Measurements from ENCODE around the gene PRDM11.

GRCh38 chr11:45204761-45205160 is 58.3 kb downstream of the PRDM11 start:
- TF ChIP-seq POLR2A (IDR thresholded peaks at IDR 0.05): no peak
- TF ChIP-seq, protein P1, sequence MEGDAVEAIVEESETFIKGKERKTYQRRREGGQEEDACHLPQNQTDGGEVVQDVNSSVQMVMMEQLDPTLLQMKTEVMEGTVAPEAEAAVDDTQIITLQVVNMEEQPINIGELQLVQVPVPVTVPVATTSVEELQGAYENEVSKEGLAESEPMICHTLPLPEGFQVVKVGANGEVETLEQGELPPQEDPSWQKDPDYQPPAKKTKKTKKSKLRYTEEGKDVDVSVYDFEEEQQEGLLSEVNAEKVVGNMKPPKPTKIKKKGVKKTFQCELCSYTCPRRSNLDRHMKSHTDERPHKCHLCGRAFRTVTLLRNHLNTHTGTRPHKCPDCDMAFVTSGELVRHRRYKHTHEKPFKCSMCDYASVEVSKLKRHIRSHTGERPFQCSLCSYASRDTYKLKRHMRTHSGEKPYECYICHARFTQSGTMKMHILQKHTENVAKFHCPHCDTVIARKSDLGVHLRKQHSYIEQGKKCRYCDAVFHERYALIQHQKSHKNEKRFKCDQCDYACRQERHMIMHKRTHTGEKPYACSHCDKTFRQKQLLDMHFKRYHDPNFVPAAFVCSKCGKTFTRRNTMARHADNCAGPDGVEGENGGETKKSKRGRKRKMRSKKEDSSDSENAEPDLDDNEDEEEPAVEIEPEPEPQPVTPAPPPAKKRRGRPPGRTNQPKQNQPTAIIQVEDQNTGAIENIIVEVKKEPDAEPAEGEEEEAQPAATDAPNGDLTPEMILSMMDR (IDR thresholded peaks at IDR 0.05): no peak
